DND-41 (cell line): ENCODE measurements around the gene RARG.

ENCODE experiments used
- ATAC-seq: fragments of 200-7000 bp; cut with Tn5 transposase; 3 replicates; pipeline ENCODE4 v1.9.1; 2021; ENCODE audit warnings: low read depth; ENCODE audit not compliant: insufficient read depth
- DNase-seq: peaks from one replicate; pipeline ENCODE4 v3.0.0-alpha.2; 2020
- H2AFZ ChIP-seq: 2 replicates; pipeline ENCODE4 v1.6.0; 2012; ENCODE audit warnings: low read depth, low read length
- H3K27ac ChIP-seq: 2 replicates; pipeline ENCODE4 v1.5.1; 2012; ENCODE audit warnings: low read length, inconsistent platforms
- H3K27me3 ChIP-seq: fragments of 200-600 bp; sonication (generic); 2 replicates; pipeline ENCODE4 v1.6.0; 2012; ENCODE audit warnings: low read length, mild to moderate bottlenecking, inconsistent platforms; ENCODE audit not compliant: insufficient read depth, poor library complexity
- H3K36me3 ChIP-seq: 2 replicates; pipeline ENCODE4 v1.5.1; 2012; ENCODE audit warnings: low read length, inconsistent platforms; ENCODE audit not compliant: insufficient read depth
- H3K4me1 ChIP-seq: 2 replicates; pipeline ENCODE4 v1.5.1; 2012; ENCODE audit warnings: mild to moderate bottlenecking, low read length; ENCODE audit not compliant: insufficient read depth
- H3K4me2 ChIP-seq: 2 replicates; pipeline ENCODE4 v1.6.0; 2012; ENCODE audit warnings: mild to moderate bottlenecking, moderate library complexity, low read length, inconsistent platforms; ENCODE audit not compliant: insufficient read depth
- H3K4me3 ChIP-seq, 2 experiments: fragments of 200-600 bp in 1 of 2; shearing (Covaris generic) in 1 of 2; 2 replicates each; pipeline ENCODE4 v1.5.1; 2012 to 2016; ENCODE audit warnings: inconsistent platforms in 2 of 2, low read length in 2 of 2, mild to moderate bottlenecking in 2 of 2, low read depth in 1 of 2, moderate library complexity in 1 of 2
- H3K79me2 ChIP-seq: 2 replicates; pipeline ENCODE4 v1.6.0; 2012; ENCODE audit warnings: low read length, inconsistent platforms; ENCODE audit not compliant: insufficient read depth
- H3K9ac ChIP-seq: 2 replicates; pipeline ENCODE4 v1.6.0; 2012; ENCODE audit warnings: low read depth, mild to moderate bottlenecking, inconsistent platforms, low read length, moderate library complexity
- H3K9me3 ChIP-seq: 2 replicates; pipeline ENCODE4 v1.5.1; 2012; ENCODE audit warnings: low read length, moderate library complexity, mild to moderate bottlenecking, inconsistent platforms; ENCODE audit not compliant: insufficient read depth, severe bottlenecking
- H4K20me1 ChIP-seq: 2 replicates; pipeline ENCODE4 v1.6.0; 2012; ENCODE audit warnings: low read length; ENCODE audit not compliant: insufficient read depth
- CTCF ChIP-seq: IDR thresholded peaks from 2 replicates; pipeline ENCODE4 v1.5.1; 2012; ENCODE audit warnings: borderline replicate concordance, low read length, moderate library complexity, mild to moderate bottlenecking; ENCODE audit not compliant: poor library complexity, severe bottlenecking; ENCODE audit errors: extremely low read depth
- EZH2 ChIP-seq: IDR thresholded peaks from 3 replicates; pipeline ENCODE4 v1.6.1; 2012; ENCODE audit warnings: borderline replicate concordance, low read depth, mild to moderate bottlenecking, moderate library complexity, low read length, inconsistent platforms; ENCODE audit not compliant: severe bottlenecking

The RARG gene

GRCh38 chr12:53198486-53199110 lies 33.4 kb downstream of the RARG start:
- Histone ChIP-seq H3K4me2 (no peak overlapping the region), H3K27ac (no peak overlapping the region)

GRCh38 chr12:53197011-53197640 lies 34.9 kb downstream of the RARG start:
- TF ChIP-seq CTCF (no peak), EZH2 (no peak)
- ATAC-seq (no peak), DNase-seq (no peak)
- H3K4me3 ChIP-seq, result no peak overlapping the region
- H3K9me3 ChIP-seq, result no peaks in the 10 kb centered on the region
- H3K4me2 ChIP-seq, result no peak overlapping the region
- H2AFZ ChIP-seq, result no peak overlapping the region
- no peaks in the 10 kb centered on the region for H3K27me3 ChIP-seq
- no peak overlapping the region for H3K27ac ChIP-seq
- H4K20me1 ChIP-seq, result no peaks in the 10 kb centered on the region
- no peaks in the 10 kb centered on the region for H3K36me3 ChIP-seq
- H3K9ac ChIP-seq, result no peak overlapping the region
- H3K4me1 ChIP-seq, result peaks cover 5% of the 10 kb centered on the region; the same call in 1 of the 2 replicates
- H3K79me2 ChIP-seq, result no peaks in the 10 kb centered on the region

More at GRCh38 chr12:53198486-53199110, 33.4 kb downstream of the RARG start:
- TF ChIP-seq EZH2, result no peak
- TF ChIP-seq CTCF, result no peak
- H3K9ac ChIP-seq, result no peak overlapping the region
- no peak overlapping the region for H2AFZ ChIP-seq
- no peaks in the 10 kb centered on the region for H3K36me3 ChIP-seq
- peaks cover 5% of the 10 kb centered on the region; the same call in 1 of the 2 replicates for H3K4me1 ChIP-seq
- H3K79me2 ChIP-seq, result no peaks in the 10 kb centered on the region
- no peak overlapping the region for H3K4me3 ChIP-seq
- ATAC-seq (peak; percentile 40; the same call in 1 of the 3 replicates), DNase-seq (no peak)
- no peaks in the 10 kb centered on the region for H3K9me3 ChIP-seq
- H3K27me3 ChIP-seq, result no peaks in the 10 kb centered on the region
- no peaks in the 10 kb centered on the region for H4K20me1 ChIP-seq

GRCh38 chr12:53196486-53196885 lies 35.5 kb downstream of the RARG start:
- ATAC-seq, result no peak
- H3K36me3 ChIP-seq, result 0 out of 2 replicates have a peak, but pooled peaks cover 3% of the 10 kb centered on the region
- TF ChIP-seq CTCF, result no peak
- TF ChIP-seq EZH2, result no peak
- no peak overlapping the region for H3K9ac ChIP-seq
- no peaks in the 10 kb centered on the region for H4K20me1 ChIP-seq
- no peak overlapping the region for H2AFZ ChIP-seq
- H3K4me2 ChIP-seq, result no peak overlapping the region
- no peak overlapping the region for H3K27ac ChIP-seq
- H3K9me3 ChIP-seq, result no peaks in the 10 kb centered on the region
- H3K4me1 ChIP-seq, result peaks cover 5% of the 10 kb centered on the region; the same call in 1 of the 2 replicates
- DNase-seq, result no peak
- H3K79me2 ChIP-seq, result no peaks in the 10 kb centered on the region
- no peak overlapping the region for H3K4me3 ChIP-seq
- H3K27me3 ChIP-seq, result no peaks in the 10 kb centered on the region
